Activated CD4-positive, alpha-beta T cell treated with anti-CD3 and anti-CD28 coated beads, Interleukin-2, Interleukin-6, amounts not matched to agents 100 ng/mL and 50 ng/mL, durations not matched to agents 16 hours and 8 hours (primary cell): ENCODE data around the gene ASCL3.
"Not testable (repeated sequence)": the region's sequence is repeated elsewhere in the genome, so short reads cannot be mapped to it uniquely, and the experiment has no call there.

Source experiments
- DNase-seq: peaks from one replicate; pipeline ENCODE4 v3.0.0-alpha.2; 2020

ASCL3 gene

GRCh38 chr11:8908099-8908498, 34.7 kb downstream of the ASCL3 start:
- no peak for DNase-seq

DNA sequence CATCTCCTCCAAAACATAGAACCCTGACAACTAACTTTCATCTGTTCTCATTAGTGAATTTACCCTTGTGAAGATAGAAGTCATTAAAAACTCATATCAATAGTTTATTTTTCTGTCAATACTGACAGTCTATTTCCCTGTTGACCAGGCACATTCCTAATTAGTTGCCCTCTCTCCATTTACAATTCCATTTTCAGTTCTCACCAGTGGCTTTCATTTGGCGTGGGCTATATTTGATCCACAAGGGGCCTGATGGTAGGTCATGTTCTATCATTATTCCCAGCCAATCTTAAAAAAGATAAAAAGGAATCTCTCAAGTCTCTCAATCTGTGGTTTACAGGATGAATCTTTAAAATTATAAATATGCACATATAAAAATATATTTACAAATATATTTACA, 35.7 kb downstream of the ASCL3 start:
- no peak for DNase-seq

DNA sequence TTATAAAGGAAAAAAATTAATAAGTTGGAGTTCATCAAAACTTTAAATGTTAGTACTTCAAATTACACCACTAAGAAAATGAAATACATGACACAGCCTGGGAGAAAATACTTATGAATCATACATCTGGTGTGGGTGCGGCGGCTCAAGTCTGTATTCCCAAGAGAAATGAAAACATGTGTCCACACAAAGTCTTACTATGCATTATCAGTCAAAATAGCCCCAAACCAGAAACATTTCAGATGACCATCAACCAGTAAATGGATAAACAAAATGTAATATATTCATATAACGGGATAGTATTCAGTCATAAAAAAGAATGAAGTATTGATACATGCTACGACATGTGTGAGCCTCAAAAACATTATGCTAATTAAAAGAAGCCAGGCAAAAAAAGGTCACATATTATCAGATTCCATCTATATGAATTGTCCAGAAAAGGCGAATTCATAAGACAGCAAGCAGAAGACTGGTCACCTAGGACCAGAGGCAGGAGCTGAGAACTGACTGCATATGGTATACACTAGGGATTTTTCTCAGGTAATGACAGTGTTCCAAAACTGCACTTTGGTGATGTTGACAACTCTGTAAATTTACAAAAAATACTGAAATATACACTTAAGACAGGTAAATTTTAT, 37.2 kb downstream of the ASCL3 start:
- DNase-seq, result no peak

DNA sequence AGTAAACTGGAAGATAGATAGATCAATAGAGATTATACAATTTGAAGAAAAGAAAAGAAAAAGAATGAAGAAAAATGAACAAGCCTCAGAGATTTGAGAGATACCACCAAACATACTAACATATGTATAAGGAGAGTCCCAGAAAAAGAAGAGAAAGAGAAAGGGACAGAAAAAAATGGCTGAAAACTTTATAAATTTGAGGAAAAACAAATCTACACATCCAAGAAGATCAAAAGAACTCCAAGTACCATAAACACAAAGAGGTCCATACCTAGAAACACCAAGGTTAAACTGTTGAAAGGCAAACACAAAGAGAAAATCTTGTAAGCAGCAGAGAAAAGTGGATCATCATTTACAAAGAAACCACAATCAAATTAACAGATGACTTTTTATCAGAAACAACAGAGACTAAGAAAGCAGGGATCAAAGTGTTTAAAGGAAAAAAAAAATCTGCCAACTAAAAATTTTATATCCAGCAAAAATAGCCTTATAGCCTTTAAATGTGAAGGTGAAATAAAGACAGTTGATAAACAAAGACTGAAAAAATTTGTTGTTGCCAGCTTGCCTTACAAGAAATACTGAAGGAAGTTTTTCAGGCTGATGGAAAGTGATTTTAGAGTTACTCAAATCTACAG, 43.6 kb downstream of the ASCL3 start:
- DNase-seq, result no peak

- not testable (repeated sequence) for DNase-seq
Observed at GRCh38 chr11:8891185-8891584, 51.6 kb downstream of the ASCL3 start.
